K562 (cell line): ENCODE results near the gene PFKP. TPM values are rescaled to one million over a fixed set of nuclear protein-coding genes. Genes with fewer than 3 reads are reported as not detected.

ENCODE experiments used
- ATAC-seq: fragments of 200-7000 bp; cut with Tn5 transposase; 3 replicates; pipeline ENCODE4 v1.9.1; 2020; ENCODE audit warnings: moderate library complexity
- BruUV-seq: library from RNA; stranded (reverse); fragments of 400-500 nt; replicated peaks from 2 replicates; lab custom pipeline; 2021; lab: Mats Ljungman, UMichigan
- CTCF ChIA-PET: fragments of 300-600 bp; formaldehyde crosslinking; extraction: SDS; loops from one replicate; lab custom pipeline; 2021; ENCODE audit warnings: low intra/inter-chr PET ratio; lab: Yijun Ruan, JAX
- POLR2A ChIA-PET: fragments of 300-600, 350-650 bp; sonication (Branson Sonifier 250); formaldehyde crosslinking; extraction: SDS; loops from one replicate; lab custom pipeline; 2021; ENCODE audit warnings: antibody characterized with exemption, inconsistent platforms; lab: Yijun Ruan, JAX
- DNase-seq, 4 experiments: peaks; one replicate each; pipeline versions ENCODE4 v3.0.0 to v3.0.0-alpha.2; 2011 to 2018; ENCODE audit warnings: low spot score in 3 of 4, mixed read lengths in 3 of 4; ENCODE audit errors: extremely low read depth in 1 of 4
- FAIRE-seq: peaks from 2 replicates; lab custom pipeline; 2011; peaks lifted over from hg19 to GRCh38; lab: Jason Lieb, UNC
- H2AFZ ChIP-seq: 2 replicates; pipeline ENCODE4 v1.6.0; 2011; ENCODE audit warnings: low read depth, low read length, control low read depth, inconsistent platforms
- H3K27ac ChIP-seq: fragments of 200-600 bp; 3 replicates; pipeline ENCODE4 v1.8.0; 2011; ENCODE audit warnings: low read depth, mild to moderate bottlenecking, control low read depth, inconsistent platforms, low read length, moderate library complexity, mixed read lengths; ENCODE audit errors: extremely low read depth
- H3K27me3 ChIP-seq, 2 experiments: fragments of 300-600 bp in 1 of 2; 2 replicates in 1 of 2; 3 replicates in 1 of 2; pipeline versions ENCODE4 v1.6.0 to v1.8.0; 2011; ENCODE audit warnings: inconsistent platforms in 2 of 2, low read length in 2 of 2, mild to moderate bottlenecking in 1 of 2, mixed read lengths in 1 of 2, moderate library complexity in 1 of 2; ENCODE audit not compliant: control insufficient read depth in 2 of 2, insufficient read depth in 2 of 2
- H3K36me3 ChIP-seq: fragments of 300-600 bp; 3 replicates; pipeline ENCODE4 v1.8.0; 2011; ENCODE audit warnings: mild to moderate bottlenecking, low read length, inconsistent platforms; ENCODE audit not compliant: control insufficient read depth, insufficient read depth
- H3K4me1 ChIP-seq, 2 experiments: fragments of 200-600 bp in 1 of 2; replicated peaks in 1 of 2; 2 replicates in 1 of 2; 3 replicates in 1 of 2; pipeline versions ENCODE4 v1.5.1 to v1.8.0; 2011; ENCODE audit warnings: inconsistent platforms in 2 of 2, low read length in 2 of 2, mild to moderate bottlenecking in 1 of 2, mixed read lengths in 1 of 2, moderate library complexity in 1 of 2; ENCODE audit not compliant: control insufficient read depth in 2 of 2, insufficient read depth in 2 of 2
- H3K4me2 ChIP-seq: 2 replicates; pipeline ENCODE4 v1.6.1; 2011; ENCODE audit warnings: low read length, control low read depth, inconsistent platforms, mixed read lengths; ENCODE audit not compliant: insufficient read depth
- H3K4me3 ChIP-seq: fragments of 200-600 bp; sonication (generic), shearing (Covaris generic); 2 replicates; pipeline ENCODE4 v1.5.1; 2016; ENCODE audit warnings: control low read depth, inconsistent platforms
- H3K79me2 ChIP-seq: fragments of 200-600 bp; 3 replicates; pipeline ENCODE4 v1.8.0; 2011; ENCODE audit warnings: low read length, inconsistent platforms; ENCODE audit not compliant: control insufficient read depth, insufficient read depth
- H3K9ac ChIP-seq, 2 experiments: 2 replicates each; pipeline versions ENCODE4 v1.6.0 to v1.6.1; 2011; ENCODE audit warnings: low read depth in 2 of 2, low read length in 2 of 2, control low read depth in 1 of 2, inconsistent platforms in 1 of 2, mild to moderate bottlenecking in 1 of 2, mixed read lengths in 1 of 2; ENCODE audit not compliant: insufficient read depth in 1 of 2
- H3K9me1 ChIP-seq: one replicate; pipeline ENCODE4 v1.6.0; 2011; ENCODE audit warnings: inconsistent platforms, mild to moderate bottlenecking, low read length, moderate library complexity; ENCODE audit not compliant: control insufficient read depth, insufficient read depth
- H3K9me3 ChIP-seq: replicated peaks from 2 replicates; pipeline ENCODE4 v1.5.1; 2011; ENCODE audit warnings: low read depth, low read length, inconsistent platforms; ENCODE audit not compliant: control insufficient read depth, insufficient read depth
- H4K20me1 ChIP-seq: replicated peaks from 2 replicates; pipeline ENCODE4 v1.6.1; 2011; ENCODE audit warnings: low read length, inconsistent platforms, mixed read lengths; ENCODE audit not compliant: control insufficient read depth, insufficient read depth
- BRD4 ChIP-seq: fragments of 200-600 bp; sonication (generic); IDR thresholded peaks from 2 replicates; pipeline ENCODE4 v1.6.1; 2017; ENCODE audit warnings: inconsistent platforms
- CBX1 ChIP-seq: sonication (generic); IDR thresholded peaks from 2 replicates; pipeline ENCODE4 v1.6.1; 2016; ENCODE audit warnings: antibody characterized with exemption, low read depth, mild to moderate bottlenecking
- DACH1 ChIP-seq: fragments of 450-650 bp; IDR thresholded peaks from 2 replicates; pipeline ENCODE4 v1.6.1; 2018; ENCODE audit not compliant: partially characterized antibody
- E2F3 ChIP-seq: fragments of 250-450 bp; sonication (Bioruptor Pico); IDR thresholded peaks from 2 replicates; pipeline ENCODE4 v1.4.0; 2020; ENCODE audit warnings: mild to moderate bottlenecking
- ELF2 ChIP-seq: fragments of 250-450 bp; sonication (Bioruptor Pico); IDR thresholded peaks from 2 replicates; pipeline ENCODE4 v1.5.0; 2021; ENCODE audit warnings: mild to moderate bottlenecking
- KLF16 ChIP-seq: IDR thresholded peaks from 2 replicates; pipeline ENCODE4 v1.6.1; 2016; ENCODE audit warnings: antibody characterized with exemption
- MLX ChIP-seq, 2 experiments: fragments of 450-650 bp in 1 of 2; sonication (generic) in 1 of 2; formaldehyde crosslinking; conservative IDR thresholded peaks; 2 replicates each; pipeline versions ENCODE4 v1.4.0 to v1.8.1; 2020 to 2022; ENCODE audit warnings: mild to moderate bottlenecking in 1 of 2, missing genetic modification reagents in 1 of 2
- MTF1 ChIP-seq: fragments of 250-450 bp; sonication (Bioruptor Pico); IDR thresholded peaks from 2 replicates; pipeline ENCODE4 v1.9.0; 2021; ENCODE audit warnings: moderate library complexity, mild to moderate bottlenecking, inconsistent platforms, borderline replicate concordance
- PML ChIP-seq: IDR thresholded peaks from 2 replicates; pipeline ENCODE4 v1.6.1; 2012; ENCODE audit warnings: low read length, inconsistent platforms
- RBM22 ChIP-seq: fragments of 200-400 bp; formaldehyde crosslinking; IDR thresholded peaks from 2 replicates; pipeline ENCODE4 v1.6.1; 2018; ENCODE audit warnings: low read length, low read depth; ENCODE audit not compliant: poor library complexity, severe bottlenecking
- RBM34 ChIP-seq: fragments of 200-400 bp; formaldehyde crosslinking; IDR thresholded peaks from 2 replicates; pipeline ENCODE4 v1.6.1; 2018; ENCODE audit warnings: low read length, borderline replicate concordance; ENCODE audit not compliant: insufficient read depth
- TAF7 ChIP-seq: fragments of 450-650 bp; IDR thresholded peaks from 2 replicates; pipeline ENCODE4 v1.6.1; 2016; ENCODE audit warnings: missing genetic modification characterization, missing compliant biosample characterization
- TRIM24 ChIP-seq, 2 experiments: fragments of 450-650 bp; IDR thresholded peaks; 2 replicates each; pipeline ENCODE4 v1.6.1; 2016
- USF1 ChIP-seq: sonication (generic); formaldehyde crosslinking; IDR thresholded peaks from 2 replicates; pipeline ENCODE4 v1.9.0; 2022; ENCODE audit warnings: mild to moderate bottlenecking, missing genetic modification reagents
- WGBS: fragments of 100-300 bp; shearing (Covaris generic); methylation state at CpG from one replicate; pipeline ENCODE4 v1.1.6; 2016; ENCODE audit warnings: low coverage, mixed read lengths; ENCODE audit not compliant: insufficient coverage; ENCODE audit errors: missing lambda C conversion rate; 5-methylcytosine and 5-hydroxymethylcytosine counted together
- in situ Hi-C: fragments of 300-500 bp; cut with MboI; formaldehyde crosslinking; loops from 4 replicates; pipeline ENCODE4 v1.15.0; 2018; ENCODE audit warnings: inconsistent platforms, mixed read lengths
- intact Hi-C: fragments of 100-400 bp; cut with micrococcal nuclease; formaldehyde crosslinking; loops from 2 replicates; pipeline ENCODE4 v1.14.2; 2022
- polyA plus RNA-seq, 8 experiments: library from polyadenylated mRNA; depleted of rRNA in 4 of 8; stranded (reverse) in 5 of 8; unstranded in 3 of 8; fragments of >200 nt; fragmentation: Nextera tagmentation in 2 of 8; fragmentation: Illumina TruSeq in 1 of 8; extraction: Ambion mirVana in 2 of 8; extraction: Trizol in 1 of 8; gene quantifications; 2 replicates each; pipeline versions ENCODE4 v1.2.1 to v1.2.3, GENCODE V29; 2011 to 2014; ENCODE audit warnings: inconsistent platforms in 1 of 8, missing spikeins in 1 of 8
- total RNA-seq, 7 experiments: library from RNA; depleted of rRNA in 6 of 7; stranded (reverse); fragments of >200 nt in 6 of 7; fragmentation: Illumina TruSeq in 2 of 7; extraction: Trizol in 2 of 7; gene quantifications; 2 replicates each; pipeline versions ENCODE4 v1.2.1 to v1.2.3, GENCODE V29; 2011 to 2021; ENCODE audit warnings: low replicate concordance in 1 of 7
- TF ChIP-seq, protein P1 (sequence below): fragments of 450-650 bp; formaldehyde crosslinking; conservative IDR thresholded peaks from 2 replicates; pipeline ENCODE4 v1.4.0; 2022; ENCODE audit warnings: mild to moderate bottlenecking, missing genetic modification characterization
- TF ChIP-seq, protein P2 (sequence below): sonication (generic); formaldehyde crosslinking; IDR thresholded peaks from 2 replicates; pipeline ENCODE4 v1.8.0; 2022; ENCODE audit warnings: missing genetic modification reagents, mild to moderate bottlenecking, borderline replicate concordance
- TF ChIP-seq, protein P3 (sequence below): sonication (generic); formaldehyde crosslinking; IDR thresholded peaks from 2 replicates; pipeline ENCODE4 v1.8.0; 2022; ENCODE audit warnings: missing genetic modification reagents, mild to moderate bottlenecking, borderline replicate concordance

The PFKP gene
- total and polyA plus RNA-seq, 9 of the 15 experiments (the other 6 are each of a cell fraction or from before 2014, with no cell fraction given), result 23.5 to 116 (median 62.1) TPM

GRCh38 chr10:3028441-3028840 lies 38.9 kb upstream of the PFKP start (continued):
- TF ChIP-seq, protein P1, sequence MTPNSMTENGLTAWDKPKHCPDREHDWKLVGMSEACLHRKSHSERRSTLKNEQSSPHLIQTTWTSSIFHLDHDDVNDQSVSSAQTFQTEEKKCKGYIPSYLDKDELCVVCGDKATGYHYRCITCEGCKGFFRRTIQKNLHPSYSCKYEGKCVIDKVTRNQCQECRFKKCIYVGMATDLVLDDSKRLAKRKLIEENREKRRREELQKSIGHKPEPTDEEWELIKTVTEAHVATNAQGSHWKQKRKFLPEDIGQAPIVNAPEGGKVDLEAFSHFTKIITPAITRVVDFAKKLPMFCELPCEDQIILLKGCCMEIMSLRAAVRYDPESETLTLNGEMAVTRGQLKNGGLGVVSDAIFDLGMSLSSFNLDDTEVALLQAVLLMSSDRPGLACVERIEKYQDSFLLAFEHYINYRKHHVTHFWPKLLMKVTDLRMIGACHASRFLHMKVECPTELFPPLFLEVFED (CRISPR knock-in tag), result no peak
- TF ChIP-seq TRIM24 (IDR thresholded peaks at IDR 0.05) (no peak), DACH1 (no peak), TAF7 (no peak), USF1 (no peak), MLX (CRISPR knock-in tag; conservative IDR thresholded peaks at IDR 0.05) (no peak), MTF1 (CRISPR knock-in tag) (no peak), RBM34 (no peak)
- TF ChIP-seq, all 486 proteins: peak for 0

DNA sequence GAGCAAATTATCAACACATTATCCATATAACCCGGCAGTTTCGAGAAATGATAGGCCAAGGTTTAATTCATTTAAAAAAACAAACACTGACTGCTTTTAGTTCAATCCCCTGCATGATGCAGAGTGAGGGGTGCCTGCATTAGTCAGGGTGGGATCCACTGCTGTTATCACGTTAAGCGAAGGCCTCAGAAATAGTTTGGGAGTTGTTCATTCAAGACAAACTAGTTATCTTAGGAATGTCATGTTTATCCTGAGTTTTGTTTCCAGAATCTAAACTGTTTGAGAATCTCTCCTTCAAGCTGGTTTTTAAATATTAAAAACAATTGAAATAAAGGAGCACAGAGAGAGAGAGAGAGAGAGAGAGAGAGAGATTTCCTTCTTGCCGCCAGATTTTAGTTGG lies 36.6 kb upstream of the PFKP start:
- ChIA-PET CTCF (no interaction called here), POLR2A (no interaction called here)
- no peaks in the 10 kb centered on the region for H3K79me2 ChIP-seq
- ATAC-seq (no peak), DNase-seq (no peak), FAIRE-seq (no peak)
- H3K4me1 ChIP-seq, result no peaks in the 10 kb centered on the region
- H3K4me2 ChIP-seq, result no peak overlapping the region
- no peaks in the 10 kb centered on the region for H3K36me3 ChIP-seq
- H3K9me1 ChIP-seq, result no peaks in the 10 kb centered on the region
- H3K4me3 ChIP-seq, result no peak overlapping the region
- in situ Hi-C loops (no loop called here), intact Hi-C loops (no loop called here)
- H4K20me1 ChIP-seq, result no peaks in the 10 kb centered on the region
- no peak overlapping the region for H2AFZ ChIP-seq
- no peaks in the 10 kb centered on the region for H3K9me3 ChIP-seq
- BruUV-seq, result no TSS peak
- peaks cover 13 to 18% of the 10 kb centered on the region in 2 experiments; a peak in 4 of 5 replicates for H3K27me3 ChIP-seq
- 0% methylated on average over 5 of the region's 5 CpGs for WGBS
- H3K27ac ChIP-seq, result no peak overlapping the region
- no peak overlapping the region for H3K9ac ChIP-seq
- TF ChIP-seq, protein P2, sequence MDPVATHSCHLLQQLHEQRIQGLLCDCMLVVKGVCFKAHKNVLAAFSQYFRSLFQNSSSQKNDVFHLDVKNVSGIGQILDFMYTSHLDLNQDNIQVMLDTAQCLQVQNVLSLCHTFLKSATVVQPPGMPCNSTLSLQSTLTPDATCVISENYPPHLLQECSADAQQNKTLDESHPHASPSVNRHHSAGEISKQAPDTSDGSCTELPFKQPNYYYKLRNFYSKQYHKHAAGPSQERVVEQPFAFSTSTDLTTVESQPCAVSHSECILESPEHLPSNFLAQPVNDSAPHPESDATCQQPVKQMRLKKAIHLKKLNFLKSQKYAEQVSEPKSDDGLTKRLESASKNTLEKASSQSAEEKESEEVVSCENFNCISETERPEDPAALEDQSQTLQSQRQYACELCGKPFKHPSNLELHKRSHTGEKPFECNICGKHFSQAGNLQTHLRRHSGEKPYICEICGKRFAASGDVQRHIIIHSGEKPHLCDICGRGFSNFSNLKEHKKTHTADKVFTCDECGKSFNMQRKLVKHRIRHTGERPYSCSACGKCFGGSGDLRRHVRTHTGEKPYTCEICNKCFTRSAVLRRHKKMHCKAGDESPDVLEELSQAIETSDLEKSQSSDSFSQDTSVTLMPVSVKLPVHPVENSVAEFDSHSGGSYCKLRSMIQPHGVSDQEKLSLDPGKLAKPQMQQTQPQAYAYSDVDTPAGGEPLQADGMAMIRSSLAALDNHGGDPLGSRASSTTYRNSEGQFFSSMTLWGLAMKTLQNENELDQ (CRISPR knock-in tag), result no peak
- TF ChIP-seq PML, result no peak
- no peak for TF ChIP-seq ELF2
- TF ChIP-seq, protein P3, sequence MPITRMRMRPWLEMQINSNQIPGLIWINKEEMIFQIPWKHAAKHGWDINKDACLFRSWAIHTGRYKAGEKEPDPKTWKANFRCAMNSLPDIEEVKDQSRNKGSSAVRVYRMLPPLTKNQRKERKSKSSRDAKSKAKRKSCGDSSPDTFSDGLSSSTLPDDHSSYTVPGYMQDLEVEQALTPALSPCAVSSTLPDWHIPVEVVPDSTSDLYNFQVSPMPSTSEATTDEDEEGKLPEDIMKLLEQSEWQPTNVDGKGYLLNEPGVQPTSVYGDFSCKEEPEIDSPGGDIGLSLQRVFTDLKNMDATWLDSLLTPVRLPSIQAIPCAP (CRISPR knock-in tag), result no peak
- TF ChIP-seq CBX1, result no peak
- no peak for TF ChIP-seq KLF16
- TF ChIP-seq E2F3 (CRISPR knock-in tag), result no peak
- TF ChIP-seq RBM34, result no peak
- no peak for TF ChIP-seq RBM22
- no peak for TF ChIP-seq BRD4
